Activated CD4-positive, alpha-beta T cell treated with anti-CD3 and anti-CD28 coated beads, Interleukin-2, amount 50 U/mL, for 16 hours (primary cell): Measurements from ENCODE around the gene USE1.

Experiments used
- DNase-seq: peaks from one replicate; pipeline ENCODE4 v3.0.0-alpha.2; 2020

Gene USE1

DNA sequence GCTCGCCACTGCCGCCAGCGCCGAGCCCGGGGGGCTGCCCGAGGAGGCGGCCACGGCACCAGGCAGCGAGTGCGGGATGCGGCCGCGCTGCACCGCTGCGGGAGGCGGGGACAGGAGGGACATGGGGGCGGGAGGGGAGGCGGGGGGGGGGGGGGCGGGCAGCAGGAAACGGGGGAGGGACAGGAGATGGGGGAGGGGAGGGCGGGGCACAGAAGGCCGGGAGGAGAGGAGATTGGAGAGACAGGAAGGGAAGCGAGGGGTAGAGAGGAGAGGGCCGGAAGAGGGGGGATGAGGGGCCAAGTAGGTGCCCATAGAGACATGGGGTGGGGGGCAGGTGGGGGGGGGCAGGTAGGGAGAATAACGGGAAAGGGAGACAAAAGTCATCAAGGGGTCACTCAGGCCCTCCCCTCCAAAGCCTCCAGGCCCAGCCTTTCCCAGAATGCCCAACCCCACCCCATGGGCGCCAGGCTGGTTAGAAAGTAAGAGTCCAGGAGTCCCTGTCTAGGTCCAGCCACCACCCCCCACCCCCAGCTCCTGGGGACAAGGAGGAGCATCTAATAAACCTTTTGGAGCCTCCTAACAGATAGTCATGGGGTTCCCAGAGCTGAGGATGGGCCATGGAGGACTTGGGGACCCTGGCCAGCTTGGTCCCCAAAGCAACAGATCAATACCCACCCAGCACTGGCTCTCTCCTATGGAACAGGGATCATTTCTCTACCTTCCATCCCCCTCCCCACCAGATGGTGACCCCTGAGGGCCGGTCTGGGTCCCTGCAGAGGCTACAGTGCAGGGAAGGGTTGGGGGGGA lies 21.0 kb downstream of the USE1 start:
- DNase-seq, result no peak

DNA sequence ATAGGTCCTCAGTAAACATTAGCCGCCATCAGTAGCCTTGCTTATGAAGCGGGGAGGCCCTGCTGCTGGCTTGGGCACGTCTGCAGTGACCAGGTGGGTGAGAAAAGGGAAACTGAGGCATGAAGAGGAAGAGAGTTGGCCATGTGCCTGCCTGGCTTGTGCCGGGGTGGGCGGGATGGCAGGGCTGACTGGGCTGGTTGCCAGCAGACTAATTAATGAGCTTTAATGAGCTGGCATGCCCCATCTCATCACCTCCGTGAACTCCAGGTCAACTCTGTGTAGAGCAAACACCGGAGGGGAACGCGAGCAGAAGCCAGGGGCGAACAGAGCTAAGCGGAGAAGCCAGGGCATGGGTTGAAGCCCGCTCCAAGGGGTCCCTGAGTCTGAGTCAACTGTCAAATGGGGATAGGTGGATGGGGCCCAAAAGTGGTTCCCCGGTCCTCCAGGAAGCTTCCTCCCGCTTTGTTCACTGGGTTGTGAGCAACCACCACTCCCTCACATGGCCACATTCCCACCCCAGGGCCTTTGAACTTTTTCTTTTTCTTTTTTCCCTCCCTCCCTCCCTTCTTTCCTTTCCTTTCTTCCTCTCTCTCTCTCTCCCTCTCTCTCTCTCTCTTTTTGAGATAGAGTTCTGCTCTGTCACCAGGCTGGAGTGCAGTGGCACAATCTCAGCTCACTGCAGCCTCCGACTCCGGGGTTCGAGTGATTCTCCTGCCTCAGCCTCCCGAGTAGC lies 21.8 kb downstream of the USE1 start:
- no peak for DNase-seq

DNA sequence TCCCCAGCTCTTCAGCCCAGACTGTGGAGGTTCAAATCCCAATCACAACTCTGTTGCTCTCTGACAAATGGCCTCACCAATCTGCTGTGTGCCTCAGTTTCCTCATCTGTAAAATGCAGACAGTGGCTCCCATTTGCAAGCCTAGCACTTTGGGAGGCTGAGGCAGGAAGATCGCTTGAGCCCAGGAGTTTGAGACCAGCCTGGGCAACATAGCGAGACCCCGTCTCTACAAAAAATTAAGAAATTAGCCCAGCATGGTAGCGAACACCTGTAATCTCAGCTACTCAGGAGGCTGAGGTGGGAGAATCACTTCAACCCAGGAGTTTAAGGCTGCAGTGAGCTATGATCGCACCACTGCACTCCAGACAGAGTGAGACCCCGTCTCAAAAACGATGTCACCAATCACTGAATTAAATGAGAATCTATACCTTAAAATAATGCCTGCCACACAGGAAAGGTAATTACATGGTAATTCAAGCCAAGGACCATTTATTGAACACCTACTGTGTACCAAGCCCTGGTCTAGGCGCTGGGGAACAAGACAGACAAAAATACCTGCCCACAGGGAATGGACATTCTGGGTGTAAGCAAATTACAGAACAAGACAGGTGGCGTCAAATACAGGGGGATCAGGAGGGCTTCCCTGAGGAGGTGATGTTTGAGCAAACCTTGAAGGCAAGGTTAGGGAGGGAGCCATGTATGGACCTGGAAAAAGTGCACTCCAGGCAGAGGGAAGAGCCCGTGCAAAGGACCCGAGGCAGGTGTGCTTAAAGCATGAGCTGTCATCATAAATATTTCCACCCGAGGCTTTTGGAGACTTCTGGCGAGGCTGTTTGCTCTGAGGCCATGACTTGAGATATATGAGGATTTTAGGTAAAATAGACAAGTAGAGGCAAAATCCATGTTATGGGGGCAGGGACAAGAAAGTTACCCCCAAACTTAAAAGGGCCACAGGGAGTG lies 22.9 kb downstream of the USE1 start:
- DNase-seq, result no peak

DNA sequence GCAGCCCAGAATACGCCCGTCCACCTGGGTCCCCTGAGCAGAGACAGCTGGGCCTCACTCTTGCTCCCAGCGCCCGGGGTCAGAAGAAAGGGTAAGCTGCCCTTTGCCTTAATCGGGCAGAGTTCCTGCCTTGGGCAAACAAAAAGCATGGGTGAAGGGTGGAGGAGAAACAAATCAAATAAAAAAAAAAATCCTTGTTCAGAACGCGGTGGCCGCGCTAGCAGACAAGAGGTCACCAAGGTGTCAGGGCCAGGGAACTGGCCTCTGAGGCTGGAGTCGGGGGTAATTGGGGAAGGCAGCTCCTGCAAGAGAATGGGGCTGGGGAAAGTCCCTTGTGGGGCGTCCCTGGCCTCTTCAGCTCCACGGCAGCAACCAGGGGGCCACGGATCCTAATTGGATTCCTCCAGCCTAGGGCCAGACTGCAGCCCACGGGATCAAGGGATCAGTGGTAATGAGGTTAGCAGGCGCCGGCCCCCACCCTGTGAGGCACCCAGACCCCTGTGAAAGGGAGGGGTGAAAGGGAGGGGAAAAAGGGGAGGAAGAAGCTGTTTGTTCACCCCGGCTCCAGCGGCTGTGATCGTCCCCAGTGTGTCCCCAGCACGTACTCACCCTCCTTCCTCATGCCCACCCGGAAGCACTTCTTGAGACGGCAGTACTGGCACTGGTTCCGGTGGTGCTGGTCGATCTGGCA lies 25.1 kb downstream of the USE1 start:
- no peak for DNase-seq

DNA sequence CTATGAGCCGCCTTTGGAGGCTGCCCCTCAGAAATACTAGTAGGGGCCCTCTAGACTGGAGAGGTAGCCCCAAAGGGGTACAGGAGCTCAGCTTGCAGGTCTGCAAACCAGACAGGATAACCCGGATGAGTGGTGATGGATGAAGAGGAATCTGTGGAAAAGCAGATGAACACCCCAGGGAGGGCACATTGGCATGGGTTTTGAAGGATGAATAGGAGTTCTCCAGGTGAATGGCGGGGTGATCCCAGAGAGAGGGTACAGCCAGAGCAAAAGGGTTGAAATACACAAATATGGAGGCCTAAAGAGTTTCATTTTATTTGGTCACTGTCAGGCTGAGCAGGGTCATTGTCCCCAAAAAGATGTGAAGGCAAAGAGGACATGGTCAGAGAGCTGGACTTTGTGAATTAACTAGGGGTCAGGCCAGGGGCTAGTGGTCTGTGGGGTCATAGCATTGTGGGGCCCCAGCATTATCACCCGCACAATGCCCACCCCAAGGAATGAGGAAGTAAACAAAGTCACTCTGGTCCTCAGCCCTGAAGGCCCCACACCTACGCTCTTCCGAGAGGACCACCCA lies 25.8 kb downstream of the USE1 start:
- no peak for DNase-seq

DNA sequence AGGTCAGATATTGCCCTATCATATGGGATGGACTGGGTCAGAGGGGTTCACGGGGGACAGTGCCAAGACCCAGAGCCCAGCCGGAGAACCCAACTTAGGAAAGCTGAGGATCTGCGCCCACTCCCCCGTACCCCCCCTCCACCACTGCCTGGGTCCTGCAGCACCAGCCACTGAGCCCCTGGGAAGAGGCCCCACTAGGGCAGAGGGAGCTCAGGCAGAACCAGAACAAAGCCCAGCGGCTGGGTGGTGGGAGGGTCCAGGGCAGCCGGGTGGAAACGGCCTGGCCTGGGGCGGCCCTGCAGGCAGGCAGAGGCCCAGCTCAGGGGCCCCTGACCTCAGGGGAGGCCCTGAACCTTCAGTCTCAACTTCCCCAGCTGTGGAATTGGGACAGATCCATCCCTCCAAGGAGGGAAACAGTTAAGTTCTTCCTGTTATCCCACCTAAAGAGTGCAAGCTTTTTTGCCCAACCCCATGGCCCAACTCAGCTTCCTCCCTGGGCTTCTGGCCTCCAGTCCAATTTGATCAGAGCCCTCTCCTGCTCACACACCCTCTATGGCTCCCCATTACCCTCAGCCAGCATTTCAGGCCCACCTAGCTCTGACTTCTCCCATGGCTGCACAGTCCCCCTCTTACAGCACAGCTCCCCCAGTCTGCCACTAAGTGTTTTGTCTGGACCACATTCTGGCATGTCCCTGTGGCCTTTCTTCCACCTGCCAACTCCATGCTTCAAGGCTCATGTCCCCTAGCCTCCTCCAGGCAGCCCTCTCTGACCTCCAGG lies 27.5 kb downstream of the USE1 start:
- no peak for DNase-seq

DNA sequence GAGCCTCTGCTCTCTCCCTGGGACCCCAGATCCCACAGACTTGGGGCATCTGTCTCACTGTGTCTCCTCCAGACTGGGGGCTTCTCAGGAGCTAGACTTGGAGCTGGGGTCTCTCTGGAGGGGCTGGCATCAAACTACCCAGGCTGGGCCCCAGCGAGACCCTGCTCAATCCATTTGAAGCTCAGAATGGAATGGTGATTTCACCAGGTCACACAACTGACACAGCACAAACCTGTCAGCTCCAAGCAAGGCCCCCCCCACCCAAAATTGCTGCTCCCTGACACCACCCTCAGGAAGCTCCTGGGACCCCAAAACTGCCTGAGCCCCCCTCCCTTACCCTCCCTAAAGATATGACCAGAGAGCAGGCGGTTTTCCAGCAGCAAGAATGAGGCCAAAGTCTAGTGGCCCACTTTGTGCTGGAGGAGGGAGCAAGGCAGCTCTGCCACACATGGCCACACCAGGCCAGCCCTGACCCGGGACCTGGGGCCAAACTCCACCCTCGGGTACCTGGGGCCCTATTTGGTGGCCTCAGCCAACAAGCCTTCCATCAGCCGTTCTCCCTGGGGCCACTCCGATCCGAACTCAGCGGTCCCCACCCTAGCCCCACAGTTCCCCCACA lies 28.2 kb downstream of the USE1 start:
- no peak for DNase-seq

DNA sequence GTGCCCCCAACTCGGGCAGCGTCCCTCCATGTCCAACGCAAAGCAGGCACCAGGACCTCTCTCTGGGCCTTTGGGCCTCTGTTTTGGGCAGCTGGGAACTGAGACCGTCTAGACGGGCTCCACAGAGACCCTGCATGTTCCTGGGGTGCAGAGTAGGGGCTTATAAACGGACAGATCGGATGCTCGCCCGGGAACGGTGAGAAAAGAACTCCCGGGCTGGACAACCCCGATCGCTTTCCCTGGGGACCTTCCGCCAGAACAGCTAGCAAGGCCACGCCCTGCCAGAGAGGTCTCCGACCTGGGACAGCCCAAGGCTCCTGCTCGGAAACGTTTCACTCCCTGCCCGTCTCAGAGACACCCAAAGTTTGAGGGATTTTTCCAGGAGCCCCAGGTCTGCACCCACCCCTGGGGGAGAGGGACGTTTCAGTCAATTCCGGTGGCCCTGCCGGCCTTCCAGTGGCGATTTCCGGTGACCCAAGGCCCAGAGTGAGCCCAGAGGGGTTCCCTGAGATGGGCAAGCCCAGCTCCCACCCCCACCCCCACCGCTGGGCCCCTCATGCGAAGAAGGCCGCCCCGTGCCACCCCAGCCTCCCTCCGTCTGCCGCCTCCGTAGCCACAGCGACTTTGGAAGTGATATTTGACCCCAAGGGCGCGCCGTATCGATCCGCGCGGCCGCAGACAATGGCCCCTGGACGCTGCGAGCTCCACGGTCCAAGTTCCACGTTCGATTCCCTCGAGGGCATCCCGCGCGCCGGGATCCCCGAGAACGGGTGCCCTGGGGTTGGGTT lies 28.9 kb downstream of the USE1 start:
- DNase-seq, result no peak

DNA sequence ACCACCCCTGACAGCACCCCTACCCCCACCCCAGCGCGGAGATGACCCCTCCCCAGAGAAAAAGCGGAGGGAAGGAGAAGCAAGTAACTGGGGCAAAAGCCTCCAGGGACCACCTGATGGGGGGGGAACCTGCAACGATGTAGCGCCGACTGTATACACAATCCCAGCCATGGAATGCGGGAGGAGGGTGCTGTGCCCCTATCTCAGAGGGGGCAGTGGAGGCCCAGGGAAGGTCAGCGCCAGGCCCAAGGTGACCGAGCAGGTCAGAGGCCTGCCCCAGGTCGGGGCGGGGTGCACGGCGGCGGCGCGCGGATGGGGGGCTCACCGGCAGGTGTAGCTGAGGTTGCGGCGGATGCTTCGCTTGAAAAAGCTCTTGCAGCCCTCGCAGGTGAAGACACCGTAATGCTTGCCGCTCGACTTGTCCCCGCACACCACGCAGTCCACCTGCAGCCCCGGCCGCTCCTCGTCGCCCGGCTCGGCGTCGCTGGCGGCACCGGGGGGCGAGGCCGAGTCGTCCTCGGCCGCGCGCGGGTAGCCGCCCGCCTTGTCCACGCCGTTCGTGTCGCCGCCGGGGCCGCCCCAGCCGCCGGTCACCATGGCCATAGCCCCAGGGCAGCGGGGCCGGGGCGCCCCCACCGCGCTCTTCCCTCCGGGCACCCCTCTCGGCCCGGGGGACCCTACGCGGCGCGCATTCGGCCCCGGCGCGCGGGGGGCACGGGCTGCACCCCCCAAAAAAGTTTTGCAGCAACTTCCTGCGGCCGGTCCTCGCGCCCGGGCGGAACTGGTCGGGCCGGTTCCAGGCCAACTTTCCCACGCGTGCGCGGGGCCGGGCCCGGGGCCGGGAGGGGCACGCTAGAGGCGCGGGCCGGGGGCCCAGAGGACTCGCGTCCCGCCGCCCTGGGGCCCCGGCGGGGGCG lies 29.7 kb downstream of the USE1 start:
- no peak for DNase-seq

DNA sequence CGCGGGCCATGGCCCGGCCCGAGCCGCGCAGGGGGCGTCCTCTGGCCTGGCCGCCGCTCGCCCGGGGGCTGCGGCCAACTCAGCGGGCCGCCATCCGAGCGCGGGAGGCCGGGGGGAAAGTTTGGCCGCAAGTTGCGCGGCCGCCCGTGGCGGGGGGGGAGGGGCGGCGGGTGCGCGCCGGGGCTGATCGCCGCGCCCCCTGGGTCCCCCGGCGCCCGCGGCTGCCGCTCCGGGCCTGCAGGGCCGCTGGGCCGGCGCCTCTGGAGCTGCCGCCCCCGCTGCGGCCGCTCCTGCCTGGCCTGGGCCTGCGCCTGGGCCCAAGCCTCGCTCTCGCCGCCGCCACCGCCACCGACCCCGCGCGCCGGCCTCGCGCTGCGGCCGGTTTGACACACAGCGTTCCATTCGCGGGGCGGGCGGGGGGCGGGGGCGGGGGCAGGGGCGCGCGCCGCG lies 30.4 kb downstream of the USE1 start, which contains the start of gene NR2F6:
TSS of gene NR2F6 (minus strand) at position 385 of the 450 bp plus-strand sequence. CDS start 699 bp downstream, outside the sequence.
- no peak for DNase-seq

DNA sequence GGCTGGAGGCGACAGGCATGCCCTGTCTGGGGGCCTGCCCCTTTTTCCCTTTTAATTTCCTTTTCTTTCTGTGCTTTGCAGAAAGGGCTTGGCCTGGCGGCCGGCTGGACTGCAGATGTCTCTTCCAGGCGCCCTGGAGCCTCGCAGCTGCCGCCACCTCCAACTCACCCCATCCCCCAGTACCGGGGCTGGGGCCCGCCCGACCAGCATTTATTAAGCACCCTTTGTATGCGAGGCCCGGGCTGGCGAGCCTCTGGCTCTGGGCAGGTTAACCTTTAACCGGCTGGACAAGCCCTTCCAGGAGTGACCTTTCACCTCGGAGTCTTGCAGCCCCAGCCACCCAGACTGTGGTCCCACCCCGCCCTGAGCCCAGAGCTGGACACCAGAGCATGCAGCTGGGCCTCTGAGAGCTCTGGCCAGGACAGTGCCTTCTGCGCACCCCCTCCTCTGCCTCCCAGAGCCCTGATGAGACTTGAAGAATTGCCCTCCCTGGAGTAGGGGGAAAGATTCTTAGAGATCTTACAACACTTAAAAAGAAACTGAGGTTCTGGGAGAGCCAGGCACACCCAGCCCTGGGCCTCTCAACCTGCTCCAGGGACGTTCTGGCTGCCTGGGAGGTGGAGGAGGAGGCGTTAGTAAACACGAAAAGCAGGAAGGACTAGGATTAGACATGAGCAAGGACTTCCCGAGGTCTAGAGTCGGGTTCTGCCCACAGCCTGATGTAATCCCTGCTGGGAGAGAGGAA lies 31.7 kb downstream of the USE1 start:
- no peak for DNase-seq

DNA sequence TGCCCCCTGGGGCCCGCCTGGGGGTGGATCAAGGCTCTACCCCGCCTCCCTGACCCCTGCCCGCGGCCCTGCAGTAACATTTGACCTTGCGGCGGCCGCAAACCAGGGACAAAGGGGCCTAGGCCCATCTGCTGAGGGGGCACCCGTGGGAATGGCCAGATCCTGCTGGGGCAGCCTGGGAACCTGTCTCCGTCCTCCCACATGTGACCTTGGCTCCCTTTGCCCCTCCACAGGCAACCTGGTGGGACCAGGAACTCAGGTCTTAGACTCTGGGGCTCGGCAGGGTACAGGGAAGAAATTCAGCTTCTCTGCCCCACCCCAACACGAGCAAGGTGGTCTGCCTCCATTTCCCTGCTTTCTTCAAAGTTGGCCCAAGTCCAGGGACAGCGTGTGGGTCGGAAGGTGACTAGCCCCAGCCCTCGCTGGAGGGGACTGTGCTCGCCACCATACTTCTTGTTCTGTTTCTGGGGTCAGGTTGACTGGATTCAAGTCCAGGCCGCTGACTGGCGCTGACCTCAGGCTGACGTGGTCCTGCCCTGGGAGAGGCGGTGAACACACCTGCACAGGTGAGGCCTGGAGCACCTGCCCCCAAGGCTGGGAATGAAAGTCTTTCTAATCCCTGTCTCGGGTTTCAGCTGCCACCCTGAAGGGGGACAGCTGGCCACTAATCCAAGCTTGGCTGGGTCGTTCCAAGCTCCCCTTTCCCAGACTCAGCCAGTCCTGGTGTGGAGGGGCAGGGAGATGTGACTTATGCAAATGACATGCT lies 33.0 kb downstream of the USE1 start:
- DNase-seq, result no peak

DNA sequence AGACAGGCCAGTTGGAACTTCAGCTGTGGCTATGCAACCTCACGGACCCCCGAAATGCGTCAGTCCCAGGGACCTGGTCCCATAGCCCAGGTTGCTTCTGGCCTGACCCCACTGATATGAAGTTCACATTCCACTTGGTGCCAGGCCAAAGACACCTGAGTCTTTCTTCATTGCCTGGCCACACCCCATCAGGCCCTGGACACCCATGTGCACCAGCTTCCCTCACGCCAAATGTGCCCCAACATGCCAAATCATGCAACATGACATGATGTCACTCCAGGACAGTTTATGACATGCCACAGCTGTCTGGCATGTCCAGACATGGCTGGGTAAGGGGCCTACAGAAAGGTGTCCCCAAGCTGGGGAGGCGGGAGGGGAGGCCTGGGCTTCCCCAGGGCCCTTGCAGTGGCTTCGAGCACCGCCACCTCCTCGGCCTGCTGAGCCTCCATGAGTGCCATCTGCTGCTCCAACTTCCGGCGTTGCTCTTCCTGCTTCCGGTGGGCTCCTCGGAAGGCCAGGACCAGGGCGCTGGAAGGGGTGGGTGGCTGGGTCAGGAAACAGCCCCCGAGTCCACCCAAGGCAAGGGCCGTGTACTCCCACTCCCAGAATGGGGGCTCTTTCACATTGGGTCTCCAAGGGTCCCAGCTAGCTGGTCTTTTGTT lies 34.9 kb downstream of the USE1 start:
- DNase-seq, result no peak

DNA sequence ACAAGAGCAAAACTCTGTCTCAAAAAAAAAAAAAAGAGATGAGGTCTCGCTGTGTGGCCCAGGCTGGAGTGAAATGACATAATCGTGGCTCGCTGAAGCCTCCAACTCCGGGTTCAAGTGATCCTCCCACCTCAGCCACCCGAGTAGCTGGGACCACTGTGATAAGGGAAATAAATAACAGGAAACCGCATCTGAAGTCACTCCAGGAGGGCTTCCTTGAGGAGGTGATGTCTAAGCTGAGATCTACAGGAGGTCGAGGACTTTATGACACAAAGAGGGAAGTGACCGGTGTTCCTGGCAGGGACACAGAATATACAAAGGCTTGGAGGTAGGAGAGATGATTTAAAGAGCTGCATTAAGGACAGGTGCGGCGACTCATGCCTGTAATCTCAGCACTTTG lies 39.5 kb downstream of the USE1 start:
- DNase-seq, result no peak

DNA sequence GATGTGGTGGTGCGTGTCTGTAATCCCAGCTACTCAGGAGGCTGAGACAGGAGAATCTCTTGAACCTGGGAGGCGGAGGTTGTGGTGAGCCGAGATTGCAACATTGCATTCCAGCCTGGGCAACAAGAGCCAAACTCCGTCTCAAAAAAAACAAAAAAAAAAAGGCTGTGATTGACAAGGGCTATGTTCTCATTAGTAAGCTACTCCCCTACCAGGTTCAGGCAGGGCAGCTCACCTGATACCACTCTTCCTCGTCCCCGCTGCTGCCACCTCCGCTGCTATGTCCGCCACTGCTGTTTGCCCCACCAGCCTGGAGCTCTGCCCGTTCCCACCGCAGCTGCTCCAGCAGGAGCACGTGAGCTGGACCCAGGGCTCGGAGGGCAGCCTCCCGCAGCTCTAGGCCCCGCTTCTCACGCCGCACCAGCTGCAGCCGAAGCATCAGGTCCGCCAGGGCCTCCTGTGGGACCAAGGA lies 40.0 kb downstream of the USE1 start:
- no peak for DNase-seq

DNA sequence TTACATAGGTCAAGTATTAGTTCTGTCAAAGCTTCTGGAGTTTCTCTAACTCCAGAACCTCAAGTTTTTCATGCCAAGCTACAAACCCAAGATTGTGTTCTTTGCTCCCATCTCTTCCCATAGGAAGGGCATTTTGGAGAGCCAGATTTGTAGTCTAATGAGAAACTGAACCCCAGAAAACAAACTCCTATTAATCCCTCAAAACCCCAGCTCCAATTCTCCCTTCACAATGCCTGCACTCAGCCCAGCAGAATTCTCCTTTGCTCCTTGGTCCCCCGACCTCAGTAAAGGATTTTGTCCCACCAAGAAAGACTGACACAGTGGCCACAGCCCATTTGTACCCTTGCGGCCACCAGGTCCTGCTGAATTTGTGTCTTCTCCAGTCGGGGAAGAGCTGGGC lies 41.0 kb downstream of the USE1 start:
- no peak for DNase-seq
